ENCODE data around the gene MATK.

MATK gene

DNA sequence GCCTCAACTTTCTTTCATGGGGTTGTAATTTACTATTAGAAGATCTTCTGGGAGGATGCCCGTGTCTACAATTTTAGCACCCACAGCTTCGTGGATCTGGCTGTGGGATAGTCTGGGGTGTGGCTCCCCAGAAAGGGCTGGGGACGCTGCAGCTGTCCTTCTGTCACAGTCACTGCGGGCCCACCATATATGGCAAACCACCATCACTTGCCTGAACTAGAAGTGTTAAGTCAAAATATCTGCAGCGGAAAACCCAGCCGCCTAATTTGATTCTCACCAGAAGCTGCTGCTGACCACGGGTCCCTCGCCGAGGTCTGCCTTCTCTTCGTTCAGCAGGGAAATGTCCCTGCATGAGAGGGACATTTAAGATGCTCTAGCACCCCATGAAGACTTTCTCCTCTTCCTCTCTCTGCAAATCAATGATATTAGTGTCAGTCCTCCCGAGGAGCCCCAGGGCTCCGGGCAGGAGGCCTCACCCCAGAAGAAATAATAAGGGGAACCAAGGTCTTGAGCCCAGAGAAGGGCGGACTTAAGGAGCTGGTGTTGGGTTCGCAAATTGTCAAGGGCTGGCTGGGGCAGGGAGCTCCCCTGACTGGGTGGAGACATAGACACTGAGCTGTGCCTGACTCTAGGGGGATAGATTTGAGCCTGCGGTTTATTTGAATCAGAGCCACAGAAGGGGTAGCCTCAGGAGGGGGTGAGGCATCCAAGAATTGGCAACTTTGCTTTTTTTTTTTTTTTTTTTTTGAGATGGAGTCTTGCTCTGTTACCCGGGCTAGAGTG, 3.0 kb upstream of the MATK start:
- no peak for DNase-seq

DNA sequence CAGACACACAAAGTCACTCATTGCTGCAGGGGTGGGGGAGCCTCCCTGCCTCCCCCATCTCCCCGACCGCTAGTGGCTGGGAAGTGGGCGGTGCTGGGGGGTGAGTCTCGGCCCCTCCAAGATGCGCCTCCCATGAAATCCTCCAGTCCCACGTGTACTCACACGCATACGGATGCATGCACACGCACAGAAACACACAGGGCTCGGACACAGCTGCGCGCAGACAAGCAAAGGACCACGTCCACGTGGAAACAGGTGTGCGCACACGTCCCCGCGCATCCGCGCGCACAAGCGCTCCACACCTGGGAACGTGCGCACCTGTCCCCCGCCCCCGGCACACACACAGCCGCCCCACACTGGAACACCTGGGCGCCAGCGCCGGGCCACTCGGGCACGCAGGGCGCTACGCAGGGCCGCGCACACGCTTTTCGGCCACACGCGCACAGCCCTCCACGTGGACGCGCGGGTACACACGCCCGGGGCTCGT, 687 bp downstream of the MATK start:
- no peak for DNase-seq

DNA sequence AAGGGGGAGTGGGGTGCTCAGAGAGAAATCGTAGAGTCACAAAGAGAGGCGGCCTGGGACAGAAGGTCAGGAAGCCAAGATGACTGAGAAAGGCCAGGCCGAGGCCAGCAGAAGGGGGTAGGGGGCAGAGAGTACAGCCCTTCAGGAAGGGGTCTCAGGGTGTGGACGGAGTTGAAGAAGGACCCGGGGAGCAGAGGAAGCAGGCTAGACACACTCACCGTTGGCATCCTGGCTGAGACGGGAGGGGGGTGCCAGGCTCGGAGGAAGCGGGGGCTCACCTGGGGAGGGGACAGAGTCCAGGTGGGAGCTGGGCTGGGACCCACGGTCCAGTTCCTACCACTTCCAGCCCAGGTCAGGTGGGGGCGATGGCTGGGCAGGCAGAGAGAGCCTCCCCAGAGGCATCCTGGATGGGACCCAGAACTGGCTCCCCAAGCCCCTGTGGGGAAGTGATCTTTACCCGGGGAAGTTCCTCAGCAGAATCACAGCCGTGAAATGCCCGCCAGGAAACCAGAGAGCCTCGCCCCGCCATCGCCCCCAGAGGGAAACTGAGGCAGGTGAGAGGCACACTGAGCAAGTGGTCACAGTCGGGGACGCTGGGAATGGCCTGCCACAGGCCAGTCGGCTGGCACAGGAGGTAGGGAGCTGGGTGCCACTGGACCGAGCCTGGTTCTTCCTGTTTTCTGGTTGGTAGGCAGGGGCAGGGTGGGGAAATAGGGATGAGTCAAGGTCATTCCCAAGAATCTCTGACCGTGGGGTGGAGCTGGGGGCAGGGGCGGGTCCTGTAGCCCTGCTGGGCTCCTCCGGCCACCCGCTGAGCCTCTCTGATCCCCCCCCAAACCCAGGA, 1.4 kb downstream of the MATK start:
- DNase-seq = no peak

DNA sequence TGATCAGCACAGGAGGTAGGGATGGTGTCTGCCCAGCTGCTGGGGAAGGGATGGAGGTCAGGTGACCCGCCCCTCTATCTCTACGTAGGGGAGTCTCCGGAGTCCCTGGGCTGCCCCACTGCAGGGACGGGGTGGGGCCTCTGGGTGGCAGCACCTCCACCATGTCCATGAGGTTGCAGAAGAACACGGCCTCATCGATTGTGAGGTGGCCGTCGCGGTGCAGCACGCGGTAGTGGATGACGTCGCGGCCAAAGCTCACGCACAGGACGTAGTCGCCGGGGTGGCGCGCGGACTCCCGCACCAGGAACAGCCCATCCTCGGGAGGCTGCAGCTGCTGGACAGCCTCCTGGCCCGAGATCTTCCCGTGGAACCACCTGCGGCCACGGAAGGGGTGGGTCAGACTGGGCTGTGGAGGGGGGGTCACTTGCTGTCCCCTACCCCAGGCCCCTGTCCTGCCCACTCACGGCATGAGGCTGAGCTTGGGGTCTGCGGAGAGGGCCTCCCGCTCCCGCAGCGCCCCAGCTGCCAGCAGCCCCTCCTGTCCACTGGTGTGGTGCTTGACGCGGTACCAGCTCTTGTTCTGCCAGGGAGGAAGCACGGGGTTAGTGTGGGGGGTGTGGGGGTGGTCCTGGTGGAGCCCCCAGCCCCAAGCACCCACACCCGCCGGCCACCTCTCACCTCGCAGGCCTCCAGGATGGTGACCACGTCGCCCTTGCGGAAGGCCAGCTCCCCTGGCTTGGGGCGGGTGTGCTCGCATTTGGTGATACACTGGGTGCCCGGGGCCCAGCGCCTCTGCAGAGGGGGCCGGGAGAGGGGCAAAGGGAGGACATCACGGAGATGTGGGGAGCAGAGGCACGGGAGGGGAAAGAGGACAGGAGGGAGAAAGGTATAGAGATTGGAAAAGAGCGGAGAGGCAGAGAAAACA, 2.3 kb downstream of the MATK start:
- no peak for DNase-seq

DNA sequence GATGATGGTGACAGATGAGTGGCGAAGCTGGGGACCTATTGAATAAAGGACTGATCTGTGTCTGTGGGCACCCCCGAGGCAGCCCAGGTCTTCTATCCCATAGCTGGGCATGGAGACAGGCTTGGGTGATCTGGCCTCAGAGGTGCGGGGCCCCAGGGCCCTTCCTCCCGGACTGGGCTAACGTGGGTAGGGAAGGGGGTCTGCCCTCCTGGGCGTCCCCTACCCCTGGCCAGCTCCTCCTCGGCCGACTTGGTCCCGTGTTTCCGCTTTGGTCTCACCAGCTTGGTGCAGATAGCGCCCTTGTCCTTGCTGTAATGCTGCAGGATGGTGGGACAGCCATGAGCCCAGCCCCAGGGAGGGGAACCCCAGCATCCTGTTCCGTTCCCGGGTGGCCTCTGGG, 3.3 kb downstream of the MATK start:
- no peak for DNase-seq

DNA sequence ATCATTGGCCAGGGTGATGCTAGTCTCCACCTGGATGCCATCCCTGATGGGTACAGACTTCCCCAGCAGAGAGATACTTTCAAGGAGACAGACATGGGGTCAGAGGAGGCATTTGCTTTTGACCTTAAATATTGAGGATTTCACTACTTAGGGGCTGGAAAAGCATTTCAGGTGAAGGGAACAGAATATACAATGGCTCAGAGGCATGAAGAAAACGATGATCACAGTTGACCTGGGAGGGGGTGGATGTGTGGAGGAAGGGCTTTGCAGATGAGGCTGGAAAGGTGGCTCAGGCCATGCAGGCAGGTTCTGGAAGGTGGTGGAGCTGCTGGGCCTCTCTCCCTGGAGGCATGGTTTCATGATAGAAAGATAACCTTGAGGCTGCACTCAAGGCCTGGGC, 3.9 kb downstream of the MATK start:
- no peak for DNase-seq

DNA sequence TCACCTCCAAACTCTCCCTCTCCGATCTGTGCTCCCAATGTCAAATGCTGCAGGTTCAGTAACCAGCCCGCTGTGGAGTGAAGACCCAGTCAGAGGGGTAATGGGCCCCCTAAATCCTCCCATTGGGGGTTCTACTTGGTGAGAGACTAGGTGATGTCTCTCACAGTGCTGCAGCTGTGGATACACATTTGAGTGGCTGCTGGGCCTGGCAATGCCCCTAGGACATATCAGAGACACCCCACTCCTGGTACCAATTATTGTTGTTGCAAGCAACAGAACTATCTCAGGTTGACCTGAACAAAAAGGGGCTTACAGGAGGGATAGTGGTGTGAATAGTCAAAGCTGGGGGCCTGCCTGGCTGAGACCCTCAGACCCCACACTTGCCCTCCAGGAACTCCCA, 4.6 kb downstream of the MATK start:
- no peak for DNase-seq

DNA sequence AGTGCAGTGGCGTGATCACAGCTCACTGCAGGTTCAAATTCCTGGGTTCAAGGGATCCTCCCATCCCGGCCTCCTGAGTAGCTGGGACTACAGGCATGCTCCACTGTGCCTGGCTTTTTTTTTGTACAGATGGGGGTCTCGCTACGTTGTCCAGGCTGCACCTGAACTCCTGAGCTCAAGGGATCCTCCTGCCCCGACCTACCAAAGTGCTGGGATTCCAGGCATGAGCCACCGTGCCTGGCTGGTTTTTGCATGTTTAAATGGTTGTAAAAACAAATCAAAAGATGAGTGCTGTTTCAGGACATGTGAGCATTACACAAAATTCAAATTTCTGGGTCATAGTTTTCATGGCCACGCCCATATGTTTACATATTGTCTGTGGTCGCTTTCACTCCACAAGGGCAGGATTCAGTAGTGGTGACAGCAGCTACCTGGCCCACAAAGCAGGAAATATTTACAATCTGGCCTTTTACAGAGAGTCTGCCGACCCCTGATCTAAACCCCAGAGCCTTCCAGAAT, 5.3 kb downstream of the MATK start:
- DNase-seq = no peak

DNA sequence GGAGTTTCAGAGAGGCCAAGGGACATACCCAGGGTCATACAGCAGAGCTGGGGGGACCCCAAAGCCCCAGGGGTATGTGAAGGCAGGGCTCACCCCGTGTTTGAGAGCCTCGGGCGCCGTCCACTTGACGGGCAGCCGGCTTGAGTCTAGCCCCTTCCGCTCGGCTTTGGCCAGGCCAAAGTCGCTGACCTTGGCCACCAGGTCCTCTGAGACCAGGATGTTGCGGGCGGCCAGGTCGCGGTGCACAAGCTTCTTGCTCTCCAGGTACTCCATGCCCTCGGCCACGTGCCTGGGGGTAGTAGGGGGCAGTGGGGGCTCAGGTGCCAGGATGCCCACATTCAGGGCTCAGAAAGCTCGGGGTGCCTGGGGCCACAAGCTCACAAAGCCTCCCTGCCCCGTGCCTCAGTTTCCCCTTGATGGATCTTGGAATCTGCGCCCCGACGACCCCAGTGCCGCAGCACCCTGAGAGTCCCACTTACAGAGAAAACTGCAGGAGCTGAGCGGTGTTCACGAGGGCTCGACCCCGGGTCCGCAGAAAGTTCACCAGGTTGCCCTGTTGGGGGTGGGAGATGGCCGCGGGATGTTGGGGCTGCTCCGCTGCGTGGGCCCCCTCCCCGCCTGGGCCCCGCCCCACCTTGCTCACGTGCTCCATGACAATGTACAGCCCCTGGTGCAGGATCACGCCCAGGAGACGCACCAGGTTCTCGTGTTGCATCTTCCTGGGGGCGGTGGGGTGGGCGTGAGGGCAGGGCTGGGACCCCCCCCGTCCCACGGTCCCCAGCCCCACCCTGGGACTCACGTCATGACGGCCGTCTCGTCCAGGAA, 7.1 kb downstream of the MATK start:
- DNase-seq = no peak

DNA sequence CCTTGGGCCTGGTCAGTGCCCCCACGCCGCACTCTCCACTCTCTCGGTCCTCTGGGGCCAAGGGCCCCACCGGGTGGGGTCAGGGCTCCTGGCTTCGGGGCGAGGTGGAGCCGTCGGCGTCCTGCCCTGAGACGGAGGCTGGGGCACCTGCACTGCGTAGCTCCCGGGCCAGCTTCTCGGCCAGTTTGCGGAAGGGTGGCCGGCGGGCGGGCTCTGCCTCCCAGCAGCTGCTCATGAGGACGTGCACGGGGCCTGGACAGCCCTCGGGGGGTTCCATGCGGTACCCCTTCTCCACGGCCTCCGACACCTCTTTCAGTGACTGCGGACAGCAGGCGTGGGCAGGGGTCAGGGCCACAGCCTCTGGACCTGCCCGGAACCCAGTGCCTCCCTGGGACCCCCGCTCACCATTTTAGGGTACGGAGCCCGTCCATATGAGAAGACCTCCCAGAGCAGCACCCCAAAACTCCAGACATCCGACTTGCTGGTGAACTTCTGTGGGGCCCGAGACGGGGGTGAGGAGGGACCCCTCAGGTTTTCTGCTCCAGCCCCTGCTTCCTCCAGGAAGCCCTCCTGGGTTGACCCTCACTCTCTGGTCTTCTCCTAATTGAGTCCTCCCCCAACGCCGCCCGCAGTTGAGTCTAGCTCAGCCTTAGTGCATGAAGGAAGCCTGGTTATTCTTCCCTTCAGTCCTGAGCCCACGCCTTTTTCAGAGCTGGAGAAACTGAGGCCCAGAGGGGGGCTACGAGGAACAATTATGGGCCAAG, 7.9 kb downstream of the MATK start:
- no peak for DNase-seq

DNA sequence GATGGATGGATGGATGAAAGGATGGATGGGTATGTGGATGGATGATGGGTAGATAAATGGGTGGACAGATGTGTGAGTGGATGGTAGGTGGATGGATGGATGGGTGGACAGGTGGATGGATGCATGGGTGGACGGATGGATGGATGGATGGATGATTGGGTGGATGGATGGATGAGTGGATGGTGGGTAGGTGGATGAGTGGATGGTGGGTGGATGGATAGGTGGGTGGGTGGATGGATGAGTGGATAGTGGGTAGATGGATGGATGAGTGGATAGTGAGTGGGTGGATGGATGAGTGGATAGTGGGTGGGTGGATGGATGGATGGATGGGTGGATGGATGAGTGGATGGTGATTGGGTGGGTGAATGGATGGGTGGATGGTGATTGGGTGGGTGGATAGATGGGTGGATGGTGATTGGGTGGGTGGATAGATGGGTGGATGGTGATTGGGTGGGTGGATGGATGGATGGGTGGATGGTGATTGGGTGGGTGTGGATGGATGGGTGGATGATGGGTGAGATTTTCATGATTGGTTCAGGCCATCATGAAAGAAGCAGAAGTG, 9.6 kb downstream of the MATK start:
- DNase-seq = no peak

DNA sequence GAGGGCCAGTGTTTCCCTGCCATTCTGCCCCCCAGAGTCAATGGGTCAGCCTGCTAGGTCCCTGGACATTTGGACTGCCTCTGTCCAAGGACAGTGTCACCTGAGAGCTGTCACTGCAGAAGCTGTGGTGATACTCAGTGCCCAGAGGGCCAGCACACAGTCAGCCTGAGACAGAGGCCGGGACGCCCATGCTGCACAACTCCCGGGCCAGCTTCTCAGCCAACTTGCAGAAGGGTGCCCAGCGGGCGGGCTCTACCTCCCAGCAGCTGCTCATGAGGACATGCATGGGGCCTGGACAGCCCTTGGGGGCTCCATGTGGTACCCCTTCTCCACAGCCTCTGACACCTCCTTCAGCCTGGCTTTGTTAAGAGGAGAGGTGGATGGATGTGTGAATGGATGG, 10.3 kb downstream of the MATK start:
- no peak for DNase-seq

DNA sequence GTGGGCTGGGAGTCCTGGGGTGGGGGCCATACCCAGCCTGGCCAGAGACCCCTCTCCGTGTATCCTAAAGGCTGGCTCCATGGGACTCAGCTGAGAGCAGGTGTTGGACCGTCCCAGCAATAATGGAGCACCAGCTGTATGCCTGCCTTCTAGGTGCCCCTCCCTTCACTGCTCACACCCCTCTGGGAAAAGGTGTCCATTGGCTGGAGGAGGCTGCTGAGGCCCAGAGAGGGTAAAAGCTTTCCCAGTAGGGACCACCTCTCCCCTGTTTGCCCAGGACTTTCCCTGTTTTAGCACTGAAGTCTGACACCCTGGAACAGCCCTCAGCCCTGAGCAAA, 10.8 kb downstream of the MATK start:
- no peak for DNase-seq

DNA sequence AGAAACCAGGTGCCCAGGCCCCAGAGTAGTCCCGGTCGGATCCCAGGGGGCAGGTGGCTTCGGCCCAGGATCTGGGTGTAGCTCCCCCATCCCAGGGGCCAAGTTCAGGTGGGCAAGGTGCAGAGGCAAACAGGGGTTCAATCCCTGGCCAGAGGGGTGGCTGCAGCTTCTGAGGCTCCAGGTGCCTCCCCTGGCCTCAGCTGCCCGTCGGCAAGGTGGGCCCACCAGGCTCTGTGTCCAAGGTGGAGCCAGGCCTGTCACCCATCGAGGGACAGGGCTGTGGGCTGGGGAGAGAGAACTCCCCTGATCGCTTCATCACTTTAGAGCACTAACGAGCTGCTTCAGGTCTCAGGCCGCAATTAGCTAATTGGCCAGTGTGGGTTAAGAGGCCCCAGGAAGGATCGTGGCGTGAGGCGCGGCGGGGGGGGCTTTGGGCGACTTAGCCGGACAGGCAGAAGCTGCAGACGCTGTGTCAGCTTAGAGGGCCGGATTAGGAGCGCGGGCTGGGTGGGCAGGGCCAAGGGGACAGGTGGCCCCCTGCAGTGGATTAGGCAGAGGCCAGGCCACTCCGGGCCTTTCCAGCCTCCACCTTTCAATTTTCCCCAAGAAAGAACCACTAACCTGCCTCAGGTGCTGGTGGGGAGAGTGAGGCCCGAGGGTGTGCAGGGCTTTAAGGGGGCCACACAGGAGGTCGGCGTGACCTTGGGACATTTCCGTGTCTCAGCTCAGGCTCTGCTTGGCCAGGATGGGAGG, 11.4 kb downstream of the MATK start:
- DNase-seq = no peak

DNA sequence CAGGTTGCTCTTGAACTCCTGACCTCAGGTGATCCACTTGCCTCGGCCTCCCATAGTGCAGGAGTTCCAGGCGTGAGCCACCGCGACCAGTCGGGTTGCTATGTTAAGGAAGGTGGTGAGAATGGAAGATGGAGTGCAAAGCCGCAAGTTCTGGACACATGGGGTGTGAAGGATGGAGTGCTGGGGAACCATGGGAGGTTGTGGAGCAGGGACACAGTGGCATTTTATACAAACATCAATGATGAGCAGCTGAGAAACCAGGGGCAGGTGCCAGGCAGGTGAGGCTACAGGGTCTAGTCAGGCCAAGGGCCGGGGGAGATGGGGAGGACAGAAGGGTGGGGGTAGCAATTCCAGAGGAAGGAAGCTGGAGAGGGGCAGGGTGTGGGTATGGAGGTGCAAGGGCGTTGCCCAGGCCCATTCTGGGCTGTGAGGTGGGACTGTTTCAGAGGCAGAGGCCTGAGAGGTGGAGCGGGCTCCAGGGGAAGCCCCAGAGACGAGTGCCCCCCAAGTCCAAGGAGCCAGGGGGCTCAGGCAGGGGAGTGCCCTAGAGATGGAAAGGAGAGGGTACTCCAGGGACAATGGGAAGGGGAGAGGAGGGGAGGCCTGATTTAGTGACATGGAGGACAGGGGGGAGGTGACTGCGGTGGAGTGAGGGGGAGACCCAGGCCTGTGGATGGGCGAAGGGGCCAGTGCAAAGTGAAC, 12.2 kb downstream of the MATK start:
- no peak for DNase-seq

DNA sequence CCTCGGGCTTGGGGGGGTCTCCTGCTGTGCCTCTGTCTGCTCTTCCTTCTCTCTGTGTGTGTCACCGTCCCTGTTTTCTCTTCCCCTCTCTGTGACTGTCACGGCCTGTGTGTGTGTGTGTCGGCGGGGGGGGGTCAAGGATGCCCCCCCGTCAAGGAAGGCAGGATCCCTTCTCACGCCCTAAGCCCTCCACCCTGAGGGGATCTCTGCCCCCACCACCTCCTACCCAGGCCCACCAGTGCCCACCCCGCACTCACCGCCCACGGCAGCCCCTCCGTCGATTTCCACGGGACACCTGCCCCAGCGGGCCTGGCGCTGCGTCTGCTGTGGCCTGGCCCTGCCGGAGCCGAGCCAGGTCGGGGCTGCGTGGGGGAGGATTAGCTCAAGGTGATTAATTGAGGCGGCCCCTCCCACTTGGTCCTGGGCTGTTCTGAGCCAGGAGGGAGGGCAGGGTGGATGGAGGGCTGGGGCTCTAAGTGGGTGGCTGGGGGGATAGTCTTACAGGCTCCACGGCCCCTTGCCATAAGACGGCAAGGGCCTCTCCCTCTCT, 14.2 kb downstream of the MATK start, which contains the start of gene RAX2:
Gene RAX2 (minus strand): TSS at position 323 of the 550 bp plus-strand sequence. CDS start 486 bp downstream, outside the sequence.
- no peak for DNase-seq

DNA sequence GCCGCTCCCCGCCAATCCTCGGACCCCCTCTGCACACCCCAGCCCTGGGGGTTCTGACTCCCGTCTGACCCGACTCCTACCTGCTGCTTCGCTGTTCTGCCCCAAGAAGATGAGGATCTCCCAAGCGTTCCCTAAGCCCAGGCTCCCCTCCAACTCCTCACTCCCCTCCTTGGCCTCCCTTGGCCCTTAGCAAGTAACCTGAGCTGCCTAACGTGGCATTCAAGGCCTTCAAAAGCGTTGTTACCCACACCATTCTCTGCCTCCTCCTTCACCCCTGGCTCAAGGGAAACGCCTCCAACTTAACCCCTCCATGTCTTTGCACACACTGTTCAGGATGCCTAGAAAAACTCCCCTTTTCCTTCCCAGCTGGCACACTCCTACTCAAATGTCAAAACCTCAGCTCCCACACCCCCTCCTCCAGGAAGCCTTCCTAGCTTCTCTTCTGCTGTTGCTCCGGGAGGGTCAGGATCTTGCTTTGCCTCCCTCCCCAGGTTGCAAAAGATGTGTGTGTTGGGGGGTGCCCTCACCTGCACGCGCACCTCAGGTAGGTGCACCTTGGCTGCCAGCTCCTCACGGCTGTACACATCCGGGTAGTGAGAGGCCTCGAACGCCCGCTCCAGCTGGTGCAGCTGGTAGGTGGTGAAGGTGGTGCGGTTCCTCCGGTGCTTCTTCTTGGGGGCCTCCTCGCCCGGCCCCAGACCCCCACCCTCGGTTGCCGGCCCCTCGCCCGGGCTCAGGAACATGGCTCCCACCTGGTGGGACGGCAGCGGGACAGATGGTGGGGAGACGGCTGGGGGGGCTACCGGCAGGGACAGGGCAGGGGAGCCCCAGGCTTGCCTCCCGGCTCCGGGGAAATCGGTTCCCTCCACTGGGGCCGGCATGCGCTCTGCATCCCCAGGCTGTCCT, 14.9 kb downstream of the MATK start:
- no peak for DNase-seq

All from effector CD4-positive, alpha-beta T cell (primary cell).